NT2/D1 (cell line): ENCODE results near the gene GAS5.
"Not testable (repeated sequence)": the region's sequence is repeated elsewhere in the genome, so short reads cannot be mapped to it uniquely, and the experiment has no call there.

ENCODE experiments used
- DNase-seq: peaks from one replicate; pipeline ENCODE4 v3.0.0-alpha.2; 2011; ENCODE audit warnings: low read depth, low spot score
- H3K27me3 ChIP-seq: 2 replicates; pipeline ENCODE4 v1.6.0; 2011; ENCODE audit warnings: mild to moderate bottlenecking; ENCODE audit not compliant: insufficient read length, insufficient read depth
- H3K36me3 ChIP-seq: 2 replicates; pipeline ENCODE4 v1.6.1; 2011; ENCODE audit warnings: mild to moderate bottlenecking, low read length, mixed read lengths; ENCODE audit not compliant: insufficient read depth, insufficient read length
- H3K4me1 ChIP-seq: 2 replicates; pipeline ENCODE4 v1.5.1; 2011; ENCODE audit not compliant: insufficient read depth, insufficient read length
- H3K4me3 ChIP-seq: 2 replicates; pipeline ENCODE4 v1.5.1; 2011; ENCODE audit warnings: low read depth; ENCODE audit not compliant: insufficient read length
- H3K9ac ChIP-seq: 2 replicates; pipeline ENCODE4 v1.6.0; 2011; ENCODE audit warnings: low read depth; ENCODE audit not compliant: insufficient read length
- H3K9me3 ChIP-seq: 2 replicates; pipeline ENCODE4 v1.5.1; 2011; ENCODE audit warnings: mild to moderate bottlenecking, low read length; ENCODE audit not compliant: insufficient read depth
- SUZ12 ChIP-seq: IDR thresholded peaks from 2 replicates; pipeline ENCODE4 v1.6.1; 2011; ENCODE audit not compliant: insufficient read length, insufficient read depth; ENCODE audit errors: extremely low read depth
- YY1 ChIP-seq: IDR thresholded peaks from 2 replicates; pipeline ENCODE4 v1.6.1; 2011; ENCODE audit not compliant: insufficient read length, insufficient read depth
- ZNF274 ChIP-seq: IDR thresholded peaks from 2 replicates; pipeline ENCODE4 v1.6.1; 2011; ENCODE audit warnings: mild to moderate bottlenecking, low read depth, low read length

The GAS5 gene

GRCh38 chr1:173886746-173887611, 19.2 kb upstream of the GAS5 start:
- DNase-seq, result no peak
- Histone ChIP-seq H3K4me3 (no peak overlapping the region), H3K9ac (no peak overlapping the region), H3K4me1 (no peaks in the 10 kb centered on the region), H3K27me3 (no peaks in the 10 kb centered on the region), H3K9me3 (no peaks in the 10 kb centered on the region), H3K36me3 (peaks cover 23% of the 10 kb centered on the region)
- TF ChIP-seq ZNF274, result no peak
- no peak for TF ChIP-seq SUZ12
- TF ChIP-seq YY1, result no peak

GRCh38 chr1:173884701-173885100, 16.9 kb upstream of the GAS5 start:
- peaks cover 20% of the 10 kb centered on the region for H3K36me3 ChIP-seq
- no peak overlapping the region for H3K4me3 ChIP-seq
- no peaks in the 10 kb centered on the region for H3K9me3 ChIP-seq
- TF ChIP-seq YY1 (no peak), ZNF274 (no peak)
- no peaks in the 10 kb centered on the region for H3K4me1 ChIP-seq
- no peaks in the 10 kb centered on the region for H3K27me3 ChIP-seq
- no peak for DNase-seq
- no peak overlapping the region for H3K9ac ChIP-seq

DNA sequence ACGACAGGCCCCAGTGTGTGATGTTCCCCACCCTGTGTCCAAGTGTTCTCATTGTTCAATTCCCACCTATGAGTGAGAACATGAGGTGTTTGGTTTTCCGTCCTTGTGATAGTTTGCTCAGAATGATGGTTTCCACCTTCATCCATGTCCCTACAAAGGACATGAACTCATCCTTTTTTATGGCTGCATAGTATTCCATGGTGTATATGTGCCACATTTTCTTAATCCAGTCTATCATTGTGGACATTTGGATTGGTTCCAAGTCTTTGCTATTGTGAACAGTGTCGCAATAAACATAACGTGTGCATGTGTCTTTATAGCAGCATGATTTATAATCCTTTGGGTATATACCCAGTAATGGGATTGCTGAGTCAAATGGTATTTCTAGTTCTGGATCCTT, 13.3 kb upstream of the GAS5 start:
- H3K27me3 ChIP-seq, H3K4me1 ChIP-seq, H3K4me3 ChIP-seq, H3K9ac ChIP-seq, DNase-seq, H3K9me3 ChIP-seq: not testable (repeated sequence)
- peaks cover 28% of the 10 kb centered on the region for H3K36me3 ChIP-seq

GRCh38 chr1:173878251-173878650, 10.5 kb upstream of the GAS5 start:
- H3K9ac ChIP-seq, result no peak overlapping the region
- no peaks in the 10 kb centered on the region for H3K27me3 ChIP-seq
- H3K36me3 ChIP-seq, result peaks cover 39% of the 10 kb centered on the region
- no peak for DNase-seq
- H3K9me3 ChIP-seq, result no peaks in the 10 kb centered on the region
- TF ChIP-seq SUZ12, result no peak
- no peak for TF ChIP-seq YY1
- no peak for TF ChIP-seq ZNF274
- H3K4me1 ChIP-seq, result no peaks in the 10 kb centered on the region
- H3K4me3 ChIP-seq, result no peak overlapping the region

- peaks cover 45% of the 10 kb centered on the region for H3K36me3 ChIP-seq
- no peak overlapping the region for H3K9ac ChIP-seq
- H3K9me3 ChIP-seq, result no peaks in the 10 kb centered on the region
- DNase-seq, result no peak
- no peak overlapping the region for H3K4me3 ChIP-seq
- H3K27me3 ChIP-seq, result no peaks in the 10 kb centered on the region
- H3K4me1 ChIP-seq, result no peaks in the 10 kb centered on the region
- TF ChIP-seq YY1 (no peak), ZNF274 (no peak), SUZ12 (no peak)
Observed at GRCh38 chr1:173876732-173877131, 8.9 kb upstream of the GAS5 start.

GRCh38 chr1:173871500-173871899, 3.7 kb upstream of the GAS5 start:
- Histone ChIP-seq H3K27me3 (no peaks in the 10 kb centered on the region), H3K36me3 (peaks cover 53% of the 10 kb centered on the region), H3K4me1 (no peaks in the 10 kb centered on the region), H3K9ac (no peak overlapping the region), H3K4me3 (no peak overlapping the region), H3K9me3 (no peaks in the 10 kb centered on the region)
- no peak for DNase-seq
- TF ChIP-seq ZNF274 (no peak), SUZ12 (no peak), YY1 (no peak)

DNA sequence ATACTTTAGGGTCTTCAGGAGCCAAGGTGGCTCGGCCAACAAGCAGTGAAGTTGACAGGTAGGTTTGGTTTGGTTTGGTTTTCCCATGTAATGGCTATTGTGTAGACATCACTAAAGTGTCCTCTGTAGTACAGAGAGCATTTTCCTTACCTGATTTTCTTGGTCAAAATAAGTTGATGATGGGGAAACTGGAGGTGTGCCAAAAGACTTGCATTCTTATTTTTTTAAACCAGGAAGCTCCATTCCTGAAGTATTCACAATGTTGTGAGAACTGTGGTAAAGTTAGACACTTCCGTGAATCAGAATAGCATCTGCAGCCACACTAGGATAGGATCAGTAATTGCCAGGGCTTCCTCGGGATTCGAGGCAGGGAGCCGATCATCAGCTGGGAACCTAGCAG, 3.3 kb upstream of the GAS5 start:
- no peak overlapping the region for H3K4me3 ChIP-seq
- H3K9ac ChIP-seq, result no peak overlapping the region
- no peak for DNase-seq
- H3K27me3 ChIP-seq, result no peaks in the 10 kb centered on the region
- TF ChIP-seq YY1, result no peak
- TF ChIP-seq ZNF274, result no peak
- TF ChIP-seq SUZ12, result no peak
- H3K9me3 ChIP-seq, result no peaks in the 10 kb centered on the region
- peaks cover 55% of the 10 kb centered on the region for H3K36me3 ChIP-seq
- no peaks in the 10 kb centered on the region for H3K4me1 ChIP-seq
